ENCODE results near the gene DOCK11.

Gene DOCK11

DNA sequence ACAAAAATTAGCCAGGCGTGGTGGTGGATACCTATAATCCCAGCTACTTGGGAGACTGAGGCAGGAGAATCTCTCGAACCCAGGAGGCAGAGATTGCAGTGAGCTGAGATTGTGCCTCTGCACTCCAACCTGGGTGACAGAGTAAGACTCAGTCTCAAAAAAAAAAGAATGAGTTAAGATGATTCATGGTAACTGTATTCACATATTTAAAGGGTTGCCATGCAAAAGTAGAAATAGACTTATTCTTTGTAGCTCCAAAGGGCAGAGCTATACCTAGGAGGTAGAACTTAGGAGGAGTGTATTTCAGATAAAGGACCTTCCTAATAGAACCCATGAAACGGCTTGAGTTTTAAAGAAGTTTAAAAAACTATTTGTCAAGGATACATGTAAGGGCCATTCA lies 127.4 kb downstream of the DOCK11 start:
- POLR2A ChIA-PET, result no interaction called here
- CTCF ChIA-PET, result no interaction called here
- no peak for TF ChIP-seq CTBP1 (IDR thresholded peaks at IDR 0.05; ENCODE audit: borderline replicate concordance)
- DNase-seq (ENCODE audit: extremely low spot score), result no peak

DNA sequence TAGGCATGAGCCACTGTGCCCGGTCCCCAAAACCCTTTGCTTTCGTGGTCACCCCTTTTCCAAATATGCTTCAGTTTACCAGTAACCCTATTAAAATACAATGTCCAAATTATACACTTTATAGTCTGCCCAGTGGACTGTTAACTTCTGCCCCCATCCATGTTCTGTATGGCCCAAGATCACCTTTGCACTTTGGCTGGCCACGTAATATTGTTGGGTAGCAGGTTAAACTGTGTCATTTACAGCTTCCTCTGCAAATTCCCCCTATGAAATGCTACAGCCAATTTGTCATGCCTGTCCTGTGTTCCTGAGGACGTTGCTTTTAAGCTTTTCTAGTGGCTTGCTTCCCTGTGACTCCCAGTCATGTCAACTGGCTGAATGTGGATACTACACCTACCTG lies 130.7 kb downstream of the DOCK11 start:
- CTCF ChIA-PET, result interaction anchor here (1.0 to 1.4 kb wide), 2 partner anchors 13 to 21 kb away, joined by 3 read pairs; no protein-coding TSS in a partner anchor
- no peak for DNase-seq (ENCODE audit: extremely low spot score)
- TF ChIP-seq ZNF384 (IDR thresholded peaks at IDR 0.05) (no peak), ARNT (IDR thresholded peaks at IDR 0.05) (no peak)

DNA sequence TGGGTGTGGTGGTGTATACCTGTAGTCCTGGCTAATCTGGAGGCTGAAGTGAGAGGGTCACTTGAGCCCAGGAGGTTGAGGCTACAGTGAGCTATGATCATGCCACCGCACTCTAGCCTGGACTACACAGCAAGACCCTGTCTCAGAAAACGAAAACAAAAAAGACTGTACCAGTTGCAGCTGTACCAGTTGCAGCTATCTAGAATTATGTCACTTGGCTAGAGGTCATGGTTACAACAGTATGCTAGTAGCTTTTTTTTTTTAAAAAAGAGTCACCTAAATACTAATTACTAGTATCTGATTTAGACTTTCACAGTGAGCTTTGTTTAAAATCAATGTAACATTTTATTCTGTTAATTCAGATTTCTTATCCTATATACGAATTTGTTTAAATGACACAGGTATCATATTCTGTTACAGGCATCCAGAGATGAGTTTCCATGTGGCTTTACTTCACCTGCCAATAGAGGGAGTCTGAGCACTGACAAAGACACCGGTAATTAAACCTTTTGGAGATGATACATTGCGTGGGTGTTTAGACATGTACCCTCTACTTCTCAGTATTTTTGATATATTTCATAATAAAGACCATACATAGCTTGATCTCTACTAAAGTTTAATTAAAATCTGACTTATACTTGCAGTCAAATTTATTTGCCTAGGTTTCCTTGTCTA lies 131.6 kb downstream of the DOCK11 start:
- TF ChIP-seq L3MBTL2 (conservative IDR thresholded peaks at IDR 0.05), result no peak
- TF ChIP-seq ELF4 (IDR thresholded peaks at IDR 0.05), result no peak
- TF ChIP-seq SP1 (IDR thresholded peaks at IDR 0.05), result no peak
- TF ChIP-seq ARNT (IDR thresholded peaks at IDR 0.05), result no peak
- TF ChIP-seq SUZ12 (IDR thresholded peaks at IDR 0.05), result no peak
- TF ChIP-seq FOXM1 (IDR thresholded peaks at IDR 0.05; ENCODE audit: borderline replicate concordance), result no peak
- TF ChIP-seq CTBP1 (IDR thresholded peaks at IDR 0.05; ENCODE audit: borderline replicate concordance), result no peak
- TF ChIP-seq, protein P1, sequence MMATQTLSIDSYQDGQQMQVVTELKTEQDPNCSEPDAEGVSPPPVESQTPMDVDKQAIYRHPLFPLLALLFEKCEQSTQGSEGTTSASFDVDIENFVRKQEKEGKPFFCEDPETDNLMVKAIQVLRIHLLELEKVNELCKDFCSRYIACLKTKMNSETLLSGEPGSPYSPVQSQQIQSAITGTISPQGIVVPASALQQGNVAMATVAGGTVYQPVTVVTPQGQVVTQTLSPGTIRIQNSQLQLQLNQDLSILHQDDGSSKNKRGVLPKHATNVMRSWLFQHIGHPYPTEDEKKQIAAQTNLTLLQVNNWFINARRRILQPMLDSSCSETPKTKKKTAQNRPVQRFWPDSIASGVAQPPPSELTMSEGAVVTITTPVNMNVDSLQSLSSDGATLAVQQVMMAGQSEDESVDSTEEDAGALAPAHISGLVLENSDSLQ (IDR thresholded peaks at IDR 0.05), result no peak
- no peak for TF ChIP-seq BHLHE40 (IDR thresholded peaks at IDR 0.05; ENCODE audit: borderline replicate concordance)
- TF ChIP-seq NFRKB (IDR thresholded peaks at IDR 0.05), result no peak
- TF ChIP-seq LEF1 (IDR thresholded peaks at IDR 0.05; ENCODE audit: borderline replicate concordance), result no peak
- peak; percentile 22 for DNase-seq (ENCODE audit: extremely low spot score)
- CTCF ChIA-PET, result interaction anchor here (0.6 to 1.4 kb wide), 6 partner anchors 11 to 197 kb away, joined by 3 to 4 read pairs (median 3); partner anchors contain the start of gene ZCCHC12

More for the DNA sequence above, 130.7 kb downstream of the DOCK11 start:
- POLR2A ChIA-PET, result no interaction called here

DNA sequence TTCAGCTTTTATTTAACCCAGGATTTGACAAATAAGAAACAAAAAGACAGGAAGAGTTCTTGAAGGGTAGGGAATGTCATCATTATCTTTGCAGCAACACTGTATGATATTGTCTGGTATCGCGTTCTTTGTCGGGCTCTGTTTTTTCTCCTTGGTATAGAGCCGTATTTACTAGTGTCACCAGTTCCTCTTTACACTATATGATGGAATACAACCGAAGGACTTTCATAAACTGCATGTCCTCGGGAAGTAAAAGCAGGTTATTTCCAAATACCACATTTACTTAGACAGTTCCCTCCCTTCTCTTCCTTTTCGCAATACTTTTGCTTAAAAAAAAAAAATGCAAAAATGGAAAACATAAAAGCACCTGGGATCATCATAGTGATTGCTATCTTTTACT lies 135.2 kb downstream of the DOCK11 start:
- DNase-seq (ENCODE audit: extremely low spot score), result no peak
- CTCF ChIA-PET, result no interaction called here
- TF ChIP-seq CTBP1 (IDR thresholded peaks at IDR 0.05; ENCODE audit: borderline replicate concordance) (no peak), TARDBP (IDR thresholded peaks at IDR 0.05) (no peak), SP1 (IDR thresholded peaks at IDR 0.05) (no peak), LEF1 (IDR thresholded peaks at IDR 0.05; ENCODE audit: borderline replicate concordance) (no peak), HDGF (IDR thresholded peaks at IDR 0.05; ENCODE audit: borderline replicate concordance) (no peak), L3MBTL2 (conservative IDR thresholded peaks at IDR 0.05) (no peak), NFRKB (IDR thresholded peaks at IDR 0.05) (no peak), FOXK2 (IDR thresholded peaks at IDR 0.05) (no peak), FOXM1 (IDR thresholded peaks at IDR 0.05; ENCODE audit: borderline replicate concordance) (no peak), FOXA1 (IDR thresholded peaks at IDR 0.05) (no peak), ELF4 (IDR thresholded peaks at IDR 0.05) (no peak), SUZ12 (IDR thresholded peaks at IDR 0.05) (no peak), BHLHE40 (IDR thresholded peaks at IDR 0.05; ENCODE audit: borderline replicate concordance) (no peak), ARNT (IDR thresholded peaks at IDR 0.05) (no peak), ZNF384 (IDR thresholded peaks at IDR 0.05) (no peak)
- TF ChIP-seq, protein P1 (IDR thresholded peaks at IDR 0.05), result no peak
- POLR2A ChIA-PET, result no interaction called here

More for the DNA sequence above, 131.6 kb downstream of the DOCK11 start:
- POLR2A ChIA-PET, result no interaction called here

DNA sequence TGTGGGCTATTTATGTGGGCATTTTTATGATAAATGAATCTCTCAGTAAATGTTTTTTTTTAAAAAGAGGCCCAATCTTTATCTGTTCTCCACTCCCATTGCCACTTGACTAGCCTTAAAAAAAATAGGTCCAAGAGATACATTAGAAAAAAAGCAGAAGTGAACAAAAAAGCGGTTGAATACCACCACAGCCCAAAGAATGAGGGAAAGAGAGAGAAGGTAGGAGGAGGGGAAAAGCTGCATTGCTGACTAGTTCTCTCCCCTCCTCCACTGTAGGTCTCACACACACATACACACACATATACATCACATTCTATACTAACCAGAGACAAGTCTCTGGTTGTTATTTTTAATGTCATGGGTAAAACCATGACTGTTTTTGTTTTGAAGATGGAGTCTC lies 136.0 kb downstream of the DOCK11 start:
- ChIA-PET POLR2A (no interaction called here), CTCF (no interaction called here)
- no peak for DNase-seq (ENCODE audit: extremely low spot score)
- TF ChIP-seq SP1 (IDR thresholded peaks at IDR 0.05), result no peak
- no peak for TF ChIP-seq NFRKB (IDR thresholded peaks at IDR 0.05)
- no peak for TF ChIP-seq ZNF384 (IDR thresholded peaks at IDR 0.05)
- no peak for TF ChIP-seq ELF4 (IDR thresholded peaks at IDR 0.05)
- TF ChIP-seq FOXK2 (IDR thresholded peaks at IDR 0.05), result no peak
- no peak for TF ChIP-seq CTBP1 (IDR thresholded peaks at IDR 0.05; ENCODE audit: borderline replicate concordance)
- TF ChIP-seq LEF1 (IDR thresholded peaks at IDR 0.05; ENCODE audit: borderline replicate concordance), result no peak
- TF ChIP-seq HDGF (IDR thresholded peaks at IDR 0.05; ENCODE audit: borderline replicate concordance), result no peak
- TF ChIP-seq L3MBTL2 (conservative IDR thresholded peaks at IDR 0.05), result no peak
- TF ChIP-seq, protein P1 (IDR thresholded peaks at IDR 0.05), result no peak
- TF ChIP-seq ARNT (IDR thresholded peaks at IDR 0.05), result no peak

DNA sequence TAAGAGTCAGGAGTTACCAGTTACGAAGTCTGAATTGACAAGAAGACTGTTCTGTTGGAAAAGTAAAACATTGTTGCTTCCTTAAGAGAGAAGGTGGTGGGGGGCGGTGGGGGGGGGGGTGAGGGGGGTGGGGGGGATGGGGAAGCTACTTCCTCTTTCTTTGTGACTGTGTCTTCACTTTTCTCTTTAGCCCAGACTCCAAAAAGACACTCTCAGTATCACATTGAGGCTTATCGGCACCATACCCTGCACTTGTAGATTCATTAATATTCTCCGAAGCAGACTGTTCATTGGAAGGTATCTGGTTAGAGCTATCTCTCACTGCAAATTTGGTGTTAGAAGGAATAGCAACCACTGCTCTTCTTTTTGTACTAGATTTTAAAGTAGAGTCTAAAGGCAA lies 137.2 kb downstream of the DOCK11 start:
- POLR2A ChIA-PET, result no interaction called here
- DNase-seq (ENCODE audit: extremely low spot score), result no peak
- TF ChIP-seq FOXA1 (IDR thresholded peaks at IDR 0.05) (no peak), FOXM1 (IDR thresholded peaks at IDR 0.05; ENCODE audit: borderline replicate concordance) (no peak), SP1 (IDR thresholded peaks at IDR 0.05) (no peak), NFRKB (IDR thresholded peaks at IDR 0.05) (no peak), L3MBTL2 (conservative IDR thresholded peaks at IDR 0.05) (no peak), CTBP1 (IDR thresholded peaks at IDR 0.05; ENCODE audit: borderline replicate concordance) (no peak), TARDBP (IDR thresholded peaks at IDR 0.05) (no peak), LEF1 (IDR thresholded peaks at IDR 0.05; ENCODE audit: borderline replicate concordance) (no peak), BHLHE40 (IDR thresholded peaks at IDR 0.05; ENCODE audit: borderline replicate concordance) (no peak), FOXK2 (IDR thresholded peaks at IDR 0.05) (no peak)
- TF ChIP-seq, protein P1 (IDR thresholded peaks at IDR 0.05), result no peak
- CTCF ChIA-PET, result no interaction called here

All from HEK293T (cell line).